SK-N-SH (cell line): Measurements from ENCODE around the gene ZCCHC7. TPM values are rescaled to one million over a fixed set of nuclear protein-coding genes. Genes with fewer than 3 reads are reported as not detected.

ENCODE experiments used
- CTCF ChIA-PET: fragments of 300-600, 350-600 bp; formaldehyde crosslinking; extraction: SDS; loops from one replicate; lab custom pipeline; 2021; lab: Yijun Ruan, JAX
- POLR2A ChIA-PET: fragments of 350-600 bp; sonication (Branson Sonifier 250); formaldehyde crosslinking; extraction: SDS; loops from one replicate; lab custom pipeline; 2020; ENCODE audit warnings: antibody characterized with exemption, inconsistent platforms; lab: Yijun Ruan, JAX
- DNase-seq: peaks from one replicate; pipeline ENCODE4 v3.0.0; 2012
- H2AFZ ChIP-seq: fragments of 200-600 bp; sonication (generic); 2 replicates; pipeline ENCODE4 v1.8.1; 2016; ENCODE audit warnings: antibody characterized with exemption, mild to moderate bottlenecking, low read depth
- H3F3A ChIP-seq: fragments of 200-600 bp; sonication (generic); replicated peaks from 2 replicates; pipeline ENCODE3; 2016; ENCODE audit warnings: antibody characterized with exemption, mild to moderate bottlenecking; ENCODE audit not compliant: insufficient read depth
- H3K27ac ChIP-seq, 2 experiments: fragments of 200-500 bp in 1 of 2; fragments of 200-600 bp in 1 of 2; sonication (Bioruptor generic) in 1 of 2; sonication (generic), shearing (Covaris generic) in 1 of 2; 2 replicates each; pipeline versions ENCODE4 v1.5.1 to v1.6.1; 2014 to 2016; ENCODE audit warnings: low read depth in 2 of 2, inconsistent platforms in 1 of 2, low read length in 1 of 2, mild to moderate bottlenecking in 1 of 2, mixed read lengths in 1 of 2
- H3K27me3 ChIP-seq: fragments of 200-600 bp; sonication (generic), shearing (Covaris generic); 2 replicates; pipeline ENCODE4 v1.6.1; 2016; ENCODE audit warnings: mixed run types; ENCODE audit not compliant: insufficient read depth
- H3K36me3 ChIP-seq, 2 experiments: fragments of 200-500 bp in 1 of 2; fragments of 200-600 bp in 1 of 2; sonication (Bioruptor generic) in 1 of 2; sonication (generic) in 1 of 2; replicated peaks in 1 of 2; 2 replicates each; pipeline versions ENCODE3 to v1.5.1; 2014 to 2016; ENCODE audit warnings: low read length in 1 of 2, mild to moderate bottlenecking in 1 of 2; ENCODE audit not compliant: insufficient read depth in 2 of 2, control insufficient read depth in 1 of 2
- H3K4me1 ChIP-seq, 2 experiments: fragments of 200-500 bp in 1 of 2; fragments of 200-600 bp in 1 of 2; sonication (Bioruptor generic) in 1 of 2; sonication (generic), shearing (Covaris generic) in 1 of 2; 2 replicates each; pipeline versions ENCODE4 v1.5.1 to v1.6.1; 2014 to 2016; ENCODE audit warnings: low read depth in 1 of 2, low read length in 1 of 2, mixed run types in 1 of 2; ENCODE audit not compliant: insufficient read depth in 2 of 2, control insufficient read depth in 1 of 2
- H3K4me2 ChIP-seq: fragments of 200-600 bp; sonication (generic), shearing (Covaris generic); 2 replicates; pipeline ENCODE4 v1.6.1; 2017; ENCODE audit warnings: mixed run types
- H3K4me3 ChIP-seq, 2 experiments: fragments of 200-500 bp in 1 of 2; fragments of 200-600 bp in 1 of 2; sonication (Bioruptor generic) in 1 of 2; sonication (generic), shearing (Covaris generic) in 1 of 2; 2 replicates each; pipeline versions ENCODE4 v1.5.1 to v1.8.1; 2014 to 2016; ENCODE audit warnings: low read depth in 2 of 2, inconsistent platforms in 1 of 2, low read length in 1 of 2, mild to moderate bottlenecking in 1 of 2, mixed read lengths in 1 of 2, moderate library complexity in 1 of 2
- H3K79me2 ChIP-seq: fragments of 200-600 bp; sonication (generic); 2 replicates; pipeline ENCODE4 v1.8.1; 2017; ENCODE audit warnings: mild to moderate bottlenecking; ENCODE audit not compliant: insufficient read depth
- H3K9ac ChIP-seq: fragments of 200-600 bp; sonication (generic); 2 replicates; pipeline ENCODE4 v1.6.1; 2017; ENCODE audit warnings: mixed run types
- H3K9me2 ChIP-seq: fragments of 200-600 bp; sonication (generic); 2 replicates; pipeline ENCODE4 v1.6.1; 2017; ENCODE audit warnings: mixed run types
- H3K9me3 ChIP-seq: fragments of 200-600 bp; sonication (generic); 2 replicates; pipeline ENCODE4 v1.6.1; 2017; ENCODE audit warnings: mixed run types, mild to moderate bottlenecking, moderate library complexity
- H4K20me1 ChIP-seq: fragments of 200-600 bp; sonication (generic); 2 replicates; pipeline ENCODE4 v1.6.1; 2017; ENCODE audit warnings: mild to moderate bottlenecking, mixed run types; ENCODE audit not compliant: insufficient read depth
- CHD2 ChIP-seq: fragments of 150-350 bp; IDR thresholded peaks from 2 replicates; pipeline ENCODE4 v1.6.1; 2018; ENCODE audit warnings: low read length; ENCODE audit not compliant: partially characterized antibody
- CTCF ChIP-seq: fragments of 200-600 bp; sonication (generic); IDR thresholded peaks from 2 replicates; pipeline ENCODE4 v1.6.1; 2017; ENCODE audit warnings: antibody characterized with exemption, mild to moderate bottlenecking, moderate library complexity
- EP300 ChIP-seq, 2 experiments: IDR thresholded peaks; 2 replicates each; pipeline versions ENCODE4 v1.4.0 to v1.6.1; 2012; ENCODE audit warnings: borderline replicate concordance in 1 of 2, low read depth in 1 of 2, low read length in 1 of 2
- EZH2phosphoT487 ChIP-seq: fragments of 200-600 bp; sonication (generic); IDR thresholded peaks from 2 replicates; pipeline ENCODE4 v1.6.1; 2017; ENCODE audit warnings: low read depth, mixed run types, mild to moderate bottlenecking, antibody characterized with exemption, moderate library complexity, borderline replicate concordance
- FOXM1 ChIP-seq: IDR thresholded peaks from 2 replicates; pipeline ENCODE4 v1.4.0; 2012; ENCODE audit warnings: low read depth, mild to moderate bottlenecking
- MEF2A ChIP-seq: IDR thresholded peaks from 2 replicates; pipeline ENCODE4 v1.4.0; 2012; ENCODE audit warnings: low read depth, borderline replicate concordance
- POLR2AphosphoS5 ChIP-seq: IDR thresholded peaks from 2 replicates; pipeline ENCODE4 v1.6.1; 2012; ENCODE audit warnings: low read depth, low read length
- RAD21 ChIP-seq: IDR thresholded peaks from 2 replicates; pipeline ENCODE4 v1.6.1; 2012; ENCODE audit warnings: mild to moderate bottlenecking, low read length
- RFX5 ChIP-seq: IDR thresholded peaks from 2 replicates; pipeline ENCODE4 v1.6.1; 2012; ENCODE audit warnings: mild to moderate bottlenecking, improper control_type of control experiment, low read length
- SIN3A ChIP-seq: IDR thresholded peaks from 2 replicates; pipeline ENCODE4 v1.6.1; 2012; ENCODE audit warnings: low read depth, mild to moderate bottlenecking, low read length, moderate library complexity, borderline replicate concordance
- SMC3 ChIP-seq: IDR thresholded peaks from 2 replicates; pipeline ENCODE4 v1.6.1; 2012; ENCODE audit warnings: low read depth, low read length, improper control_type of control experiment
- USF1 ChIP-seq: IDR thresholded peaks from 2 replicates; pipeline ENCODE4 v1.4.0; 2012; ENCODE audit warnings: low read depth, borderline replicate concordance
- YY1 ChIP-seq: IDR thresholded peaks from 2 replicates; pipeline ENCODE4 v1.4.0; 2012; ENCODE audit warnings: low read depth, mild to moderate bottlenecking
- WGBS: methylation state at CpG from one replicate; pipeline ENCODE4 v1.1.6; 2017; ENCODE audit warnings: low lambda C conversion rate; 5-methylcytosine and 5-hydroxymethylcytosine counted together
- polyA plus RNA-seq, 3 experiments: library from polyadenylated mRNA; depleted of rRNA; stranded (reverse); fragments of >200 nt; gene quantifications; 2 replicates each; pipeline ENCODE4 v1.2.3, GENCODE V29; 2012

Gene ZCCHC7
- polyA plus RNA-seq, 1 of the 3 experiments (the other 2 are of a cell fraction): 12.6 TPM

- Histone ChIP-seq H3K36me3 (peaks cover 0 to 3% of the 10 kb centered on the region in 2 experiments), H3K4me2 (no peak overlapping the region), H3K4me1 (peaks cover 0 to 2% of the 10 kb centered on the region in 2 experiments; a peak in 1 of 4 replicates), H3K4me3 (no peak overlapping the region; a peak in 1 of 4 replicates), H4K20me1 (no peaks in the 10 kb centered on the region), H3K9me3 (no peaks in the 10 kb centered on the region), H3K9me2 (no peaks in the 10 kb centered on the region), H3F3A (peaks cover 9% of the 10 kb centered on the region), H3K27me3 (no peaks in the 10 kb centered on the region), H3K27ac (no peak overlapping the region), H2AFZ (no peak overlapping the region), H3K79me2 (no peaks in the 10 kb centered on the region), H3K9ac (no peak overlapping the region)
- peak; percentile 87 for TF ChIP-seq RAD21
- TF ChIP-seq CHD2: peak; percentile 12
- TF ChIP-seq RFX5: no peak
- TF ChIP-seq EP300 (IDR thresholded peaks at IDR 0.05; ENCODE audit: borderline replicate concordance in 1 of 2, low read depth in 1 of 2, low read length in 1 of 2): no peak
- TF ChIP-seq CTCF: peak; percentile 69
- TF ChIP-seq SMC3: peak; percentile 73
- peak; percentile 30 for DNase-seq
- ChIA-PET CTCF (interaction anchor here (0.7 to 1.7 kb wide), 13 partner anchors 11 to 398 kb away, joined by 3 to 11 read pairs (median 4); partner anchors contain the start of gene ZCCHC7), POLR2A (no interaction called here)
- 73% methylated on average over 4 of the region's 4 CpGs for WGBS
These were observed 142.0 kb downstream of the ZCCHC7 start for GRCh38 chr9:37262410-37262809.

- peaks cover 0 to 3% of the 10 kb centered on the region in 2 experiments for H3K36me3 ChIP-seq
- H3K4me3 ChIP-seq: no peak overlapping the region
- WGBS: 95% methylated on average over 1 of the region's 1 CpG
- H3K9ac ChIP-seq: no peak overlapping the region
- H3K4me2 ChIP-seq: no peak overlapping the region
- H4K20me1 ChIP-seq: no peaks in the 10 kb centered on the region
- H3F3A ChIP-seq: peaks cover 9% of the 10 kb centered on the region
- ChIA-PET CTCF (interaction anchor here (1.2 kb wide), 1 partner anchor 391 kb away, joined by 4 read pairs; no protein-coding TSS in a partner anchor), POLR2A (no interaction called here)
- H2AFZ ChIP-seq: no peak overlapping the region
- no peak for TF ChIP-seq SIN3A
- no peak for TF ChIP-seq POLR2AphosphoS5
- no peak for TF ChIP-seq FOXM1
- TF ChIP-seq MEF2A: no peak
- TF ChIP-seq EZH2phosphoT487: no peak
- no peak for TF ChIP-seq USF1
- TF ChIP-seq YY1: no peak
- H3K9me2 ChIP-seq: no peaks in the 10 kb centered on the region
- peak overlapping the region in 1 of 2 experiments; percentile 5; a peak in 1 of 4 replicates for H3K27ac ChIP-seq
- H3K4me1 ChIP-seq: peaks cover 0 to 2% of the 10 kb centered on the region in 2 experiments; a peak in 1 of 4 replicates
- H3K27me3 ChIP-seq: no peaks in the 10 kb centered on the region
- H3K79me2 ChIP-seq: no peaks in the 10 kb centered on the region
- H3K9me3 ChIP-seq: no peaks in the 10 kb centered on the region
- DNase-seq: no peak
These were observed 144.2 kb downstream of the ZCCHC7 start for GRCh38 chr9:37264539-37264938.
